Measurements from ENCODE around the gene RIPPLY1.

RIPPLY1 gene

GRCh38 chrX:106921637-106922036 lies 18.5 kb upstream of the RIPPLY1 start:
- in situ Hi-C loops (cut with HindIII; ENCODE audit: low sequenced_read_pairs), result no loop called here
- H3K4me3 ChIP-seq (ENCODE audit: low read depth, low read length), result no peak overlapping the region
- no peak for DNase-seq (ENCODE audit: low read depth, low spot score)
- no peak for TF ChIP-seq CTCF (IDR thresholded peaks at IDR 0.05; ENCODE audit: low read depth, low read length)

- peak; percentile 50 for DNase-seq (ENCODE audit: low read depth, low spot score)
- in situ Hi-C loops (cut with HindIII; ENCODE audit: low sequenced_read_pairs), result no loop called here
Observed at GRCh38 chrX:106919932-106920452, 16.9 kb upstream of the RIPPLY1 start, which contains the start of gene CLDN2. Gene CLDN2 (plus strand): TSS chrX:106920402. CDS start chrX:106928229, 7,827 bp downstream.

GRCh38 chrX:106917830-106918500 lies 14.8 kb upstream of the RIPPLY1 start:
- in situ Hi-C loops (cut with HindIII; ENCODE audit: low sequenced_read_pairs), result no loop called here
- peak; percentile 79 for DNase-seq (ENCODE audit: low read depth, low spot score)
- H3K4me3 ChIP-seq (ENCODE audit: low read depth, low read length), result no peak overlapping the region
- TF ChIP-seq CTCF (IDR thresholded peaks at IDR 0.05; ENCODE audit: low read depth, low read length), result no peak

More at GRCh38 chrX:106919932-106920452, 16.9 kb upstream of the RIPPLY1 start, which contains the start of gene CLDN2:
- no peak for TF ChIP-seq CTCF (IDR thresholded peaks at IDR 0.05; ENCODE audit: low read depth, low read length)
- no peak within 1 kb of the TSS for H3K4me3 ChIP-seq (ENCODE audit: low read depth, low read length)

- in situ Hi-C loops (cut with HindIII; ENCODE audit: low sequenced_read_pairs), result no loop called here
- DNase-seq (ENCODE audit: low read depth, low spot score), result no peak
- H3K4me3 ChIP-seq (ENCODE audit: low read depth, low read length), result no peak overlapping the region
- no peak for TF ChIP-seq CTCF (IDR thresholded peaks at IDR 0.05; ENCODE audit: low read depth, low read length)
Observed at GRCh38 chrX:106912864-106913263, 9.7 kb upstream of the RIPPLY1 start.

GRCh38 chrX:106906361-106906760 lies 3.2 kb upstream of the RIPPLY1 start:
- no peak overlapping the region for H3K4me3 ChIP-seq (ENCODE audit: low read depth, low read length)
- TF ChIP-seq CTCF (IDR thresholded peaks at IDR 0.05; ENCODE audit: low read depth, low read length), result no peak
- in situ Hi-C loops (cut with HindIII; ENCODE audit: low sequenced_read_pairs), result no loop called here
- DNase-seq (ENCODE audit: low read depth, low spot score), result no peak

- DNase-seq (ENCODE audit: low read depth, low spot score), result no peak
- H3K4me3 ChIP-seq (ENCODE audit: low read depth, low read length), result no peak overlapping the region
- TF ChIP-seq CTCF (IDR thresholded peaks at IDR 0.05; ENCODE audit: low read depth, low read length), result no peak
- in situ Hi-C loops (cut with HindIII; ENCODE audit: low sequenced_read_pairs), result no loop called here
Observed at GRCh38 chrX:106905064-106905708, 2.0 kb upstream of the RIPPLY1 start.
